H1 (cell line): ENCODE results near the gene SLC7A14. TPM values are rescaled to one million over a fixed set of nuclear protein-coding genes. Genes with fewer than 3 reads are reported as not detected.

Experiments
- CTCF ChIA-PET: fragments of 300-600 bp; sonication (Branson Sonifier 250); formaldehyde crosslinking; loops from one replicate; lab custom pipeline; 2021; ENCODE audit not compliant: partially characterized antibody; lab: Charles Lee
- POLR2A ChIA-PET: fragments of 300-600 bp; sonication (Branson Sonifier 250); formaldehyde crosslinking; loops from one replicate; lab custom pipeline; 2021; ENCODE audit warnings: inconsistent platforms; ENCODE audit not compliant: partially characterized antibody; lab: Charles Lee
- DNase-seq, 2 experiments: peaks; one replicate each; pipeline versions ENCODE4 v3.0.0 to v3.0.0-alpha.2; 2010 to 2022; ENCODE audit warnings: low spot score in 2 of 2, low read depth in 1 of 2, mixed read lengths in 1 of 2
- FAIRE-seq: peaks from 2 replicates; lab custom pipeline; 2011; peaks lifted over from hg19 to GRCh38; lab: Jason Lieb, UNC
- H2AFZ ChIP-seq: 2 replicates; pipeline ENCODE4 v1.8.1; 2012; ENCODE audit warnings: low read length, inconsistent platforms
- H2AK5ac ChIP-seq: 2 replicates; pipeline ENCODE4 v1.6.1; 2013; ENCODE audit warnings: low read depth, low read length
- H2BK120ac ChIP-seq: replicated peaks from 2 replicates; pipeline ENCODE3; 2013; ENCODE audit warnings: low read depth, low read length, inconsistent platforms
- H2BK12ac ChIP-seq: 2 replicates; pipeline ENCODE4 v1.6.1; 2013; ENCODE audit warnings: low read depth, low read length
- H2BK15ac ChIP-seq: 2 replicates; pipeline ENCODE4 v1.6.1; 2013; ENCODE audit warnings: low read length
- H2BK20ac ChIP-seq: 2 replicates; pipeline ENCODE4 v1.6.1; 2013; ENCODE audit warnings: low read length
- H2BK5ac ChIP-seq: 2 replicates; pipeline ENCODE4 v1.6.1; 2013; ENCODE audit warnings: low read depth, low read length
- H3K14ac ChIP-seq: 2 replicates; pipeline ENCODE4 v1.6.1; 2013; ENCODE audit warnings: inconsistent platforms; ENCODE audit not compliant: insufficient read length
- H3K18ac ChIP-seq: 2 replicates; pipeline ENCODE4 v1.6.1; 2013; ENCODE audit warnings: low read length; ENCODE audit errors: extremely low read depth
- H3K23ac ChIP-seq: 2 replicates; pipeline ENCODE4 v1.6.1; 2013; ENCODE audit warnings: inconsistent platforms; ENCODE audit not compliant: insufficient read length
- H3K23me2 ChIP-seq: 2 replicates; pipeline ENCODE4 v1.6.1; 2013; ENCODE audit warnings: low read depth, low read length
- H3K27ac ChIP-seq: 2 replicates; pipeline ENCODE4 v1.6.1; 2011; ENCODE audit warnings: low read depth, low read length, inconsistent platforms
- H3K27me3 ChIP-seq, 4 experiments: replicated peaks in 1 of 4; 1 replicate in 1 of 4; 2 replicates in 3 of 4; pipeline versions ENCODE4 v1.6.1 to v1.8.1; 2011 to 2013; ENCODE audit warnings: low read length in 3 of 4, mild to moderate bottlenecking in 3 of 4, inconsistent platforms in 2 of 4, mixed read lengths in 2 of 4, moderate library complexity in 1 of 4; ENCODE audit not compliant: control insufficient read depth in 3 of 4, insufficient read depth in 3 of 4; ENCODE audit errors: extremely low read depth in 1 of 4
- H3K36me3 ChIP-seq, 4 experiments: 2 replicates each; pipeline versions ENCODE4 v1.6.1 to v1.8.1; 2011 to 2013; ENCODE audit warnings: mild to moderate bottlenecking in 4 of 4, low read length in 3 of 4, moderate library complexity in 2 of 4, control low read depth in 1 of 4, inconsistent platforms in 1 of 4; ENCODE audit not compliant: insufficient read depth in 4 of 4, control insufficient read depth in 2 of 4
- H3K4ac ChIP-seq: replicated peaks from 2 replicates; pipeline ENCODE3; 2013; ENCODE audit warnings: low read length, low read depth, mixed read lengths, inconsistent platforms; ENCODE audit not compliant: insufficient read length
- H3K4me1 ChIP-seq, 4 experiments: replicated peaks in 1 of 4; 1 replicate in 1 of 4; 2 replicates in 3 of 4; pipeline versions ENCODE4 v1.6.1 to v1.8.1; 2011 to 2013; ENCODE audit warnings: low read length in 3 of 4, inconsistent platforms in 2 of 4, mixed read lengths in 1 of 4; ENCODE audit not compliant: insufficient read depth in 4 of 4, control insufficient read depth in 3 of 4
- H3K4me2 ChIP-seq, 2 experiments: 2 replicates each; pipeline versions ENCODE4 v1.6.1 to v1.8.1; 2011 to 2013; ENCODE audit warnings: low read depth in 2 of 2, low read length in 2 of 2, control low read depth in 1 of 2, inconsistent platforms in 1 of 2, mild to moderate bottlenecking in 1 of 2; ENCODE audit not compliant: insufficient read depth in 1 of 2
- H3K4me3 ChIP-seq, 4 experiments: fragments of 200-600, 300-600 bp in 1 of 4; sonication (generic), shearing (Covaris generic), sonication (Bioruptor Twin) in 1 of 4; 2 replicates each; pipeline versions ENCODE4 v1.5.1 to v1.8.1; 2011 to 2016; ENCODE audit warnings: low read length in 4 of 4, low read depth in 3 of 4, control low read depth in 2 of 4, inconsistent platforms in 2 of 4, mild to moderate bottlenecking in 2 of 4, mixed read lengths in 1 of 4, moderate library complexity in 1 of 4; ENCODE audit not compliant: insufficient read depth in 2 of 4; ENCODE audit errors: extremely low read depth in 1 of 4
- H3K56ac ChIP-seq: replicated peaks from 2 replicates; pipeline ENCODE3; 2013; ENCODE audit warnings: low read depth, mild to moderate bottlenecking, mixed read lengths, low read length, inconsistent platforms; ENCODE audit not compliant: insufficient read length
- H3K79me1 ChIP-seq: 2 replicates; pipeline ENCODE4 v1.6.1; 2013; ENCODE audit warnings: low read depth, low read length, control low read depth
- H3K79me2 ChIP-seq, 2 experiments: 2 replicates each; pipeline versions ENCODE4 v1.6.1 to v1.8.1; 2012 to 2013; ENCODE audit warnings: low read length in 2 of 2, mild to moderate bottlenecking in 2 of 2, inconsistent platforms in 1 of 2; ENCODE audit not compliant: insufficient read depth in 2 of 2, control insufficient read depth in 1 of 2
- H3K9ac ChIP-seq, 4 experiments: replicated peaks in 1 of 4; 1 replicate in 1 of 4; 2 replicates in 3 of 4; pipeline versions ENCODE4 v1.6.1 to v1.8.1; 2011 to 2013; ENCODE audit warnings: low read depth in 3 of 4, low read length in 3 of 4, control low read depth in 2 of 4, mild to moderate bottlenecking in 2 of 4, moderate library complexity in 2 of 4, inconsistent platforms in 1 of 4; ENCODE audit errors: extremely low read depth in 1 of 4
- H3K9me3 ChIP-seq, 2 experiments: 2 replicates each; pipeline versions ENCODE4 v1.6.1 to v1.8.1; 2012 to 2013; ENCODE audit warnings: mild to moderate bottlenecking in 2 of 2, moderate library complexity in 2 of 2, control low read depth in 1 of 2, inconsistent platforms in 1 of 2, low read depth in 1 of 2, low read length in 1 of 2, mixed read lengths in 1 of 2; ENCODE audit not compliant: insufficient read depth in 2 of 2
- H4K20me1 ChIP-seq, 2 experiments: replicated peaks in 1 of 2; 2 replicates each; pipeline versions ENCODE3 to v1.8.1; 2011 to 2013; ENCODE audit warnings: inconsistent platforms in 2 of 2, low read length in 2 of 2, mild to moderate bottlenecking in 1 of 2; ENCODE audit not compliant: insufficient read depth in 2 of 2, control insufficient read depth in 1 of 2
- H4K5ac ChIP-seq: 2 replicates; pipeline ENCODE4 v1.6.1; 2013; ENCODE audit warnings: low read length, low read depth, mixed read lengths, inconsistent platforms; ENCODE audit not compliant: insufficient read length
- H4K8ac ChIP-seq: 2 replicates; pipeline ENCODE4 v1.8.0; 2013; ENCODE audit warnings: mild to moderate bottlenecking, moderate library complexity, low read length, inconsistent platforms; ENCODE audit not compliant: insufficient read depth; ENCODE audit errors: extremely low read depth
- H4K91ac ChIP-seq: replicated peaks from 2 replicates; pipeline ENCODE3; 2013; ENCODE audit warnings: low read length, mixed read lengths, inconsistent platforms; ENCODE audit not compliant: insufficient read length
- BRCA1 ChIP-seq: IDR thresholded peaks from 2 replicates; pipeline ENCODE4 v1.6.1; 2012; ENCODE audit warnings: low read depth, low read length, improper control_type of control experiment
- HDAC2 ChIP-seq, 2 experiments: fragments of 300-600 bp in 1 of 2; sonication (generic) in 1 of 2; IDR thresholded peaks; 2 replicates each; pipeline ENCODE4 v1.6.1; 2011 to 2012; ENCODE audit warnings: low read depth in 2 of 2, low read length in 2 of 2, mild to moderate bottlenecking in 2 of 2, moderate library complexity in 2 of 2, borderline replicate concordance in 1 of 2, inconsistent platforms in 1 of 2
- SIRT6 ChIP-seq: IDR thresholded peaks from one replicate; pipeline ENCODE4 v1.7.1; 2012; ENCODE audit warnings: low read length, inconsistent platforms
- polyA plus RNA-seq, 7 experiments: library from polyadenylated mRNA; depleted of rRNA in 3 of 7; stranded (reverse) in 5 of 7; unstranded in 2 of 7; fragments of >200 nt in 5 of 7; fragments of 200-250 nt in 2 of 7; gene quantifications; 1 replicate in 5 of 7; 2 replicates in 1 of 7; 4 replicates in 1 of 7; pipeline versions ENCODE4 v1.2.1 to v1.2.3, GENCODE V29; 2011 to 2013; ENCODE audit warnings: missing spikeins in 2 of 7, mixed read lengths in 2 of 7
- total RNA-seq: library from RNA; stranded (reverse); fragmentation: NEBNext Ultra II Directional; extraction: Animal tissue kit (Norgen Biotek cat#: 25700); gene quantifications from 2 replicates; pipeline ENCODE4 v1.2.1, GENCODE V29; 2021

SLC7A14 gene
- total and polyA plus RNA-seq, 2 of the 8 experiments (the other 6 are each of a cell fraction or from before 2014, with no cell fraction given): 0.21 to 0.95 TPM

GRCh38 chr3:170558427-170558826 is 27.4 kb downstream of the SLC7A14 start:
- no peak for FAIRE-seq
- TF ChIP-seq HDAC2 (IDR thresholded peaks at IDR 0.05; ENCODE audit: borderline replicate concordance in 1 of 2, low read depth in 2 of 2, low read length in 2 of 2) (no peak), SIRT6 (no peak), BRCA1 (no peak)

More at GRCh38 chr3:170558427-170558826, 27.4 kb downstream of the SLC7A14 start:
- no peak overlapping the region for H4K8ac ChIP-seq
- H3K18ac ChIP-seq: no peak overlapping the region
- H3K79me2 ChIP-seq: no peaks in the 10 kb centered on the region
- CTCF ChIA-PET: interaction anchor here (0.6 to 1.4 kb wide), 6 partner anchors 58 to 253 kb away, joined by 3 to 5 read pairs (median 3); partner anchors contain the start of gene CLDN11
- H4K91ac ChIP-seq: no peak overlapping the region
- no peak overlapping the region for H3K56ac ChIP-seq
- POLR2A ChIA-PET: no interaction called here
- H2BK20ac ChIP-seq: no peak overlapping the region
- H3K36me3 ChIP-seq: no peaks in the 10 kb centered on the region
- no peak overlapping the region for H2BK15ac ChIP-seq
- no peaks in the 10 kb centered on the region for H3K79me1 ChIP-seq
- no peaks in the 10 kb centered on the region for H3K23me2 ChIP-seq
- no peak overlapping the region for H3K4me3 ChIP-seq
- no peak overlapping the region for H2AK5ac ChIP-seq
- no peak overlapping the region for H4K5ac ChIP-seq
- H2AFZ ChIP-seq: no peak overlapping the region
- no peaks in the 10 kb centered on the region for H3K4me1 ChIP-seq
- no peak overlapping the region for H3K23ac ChIP-seq
- H2BK120ac ChIP-seq: no peak overlapping the region
- no peak overlapping the region for H3K4me2 ChIP-seq
- H2BK5ac ChIP-seq: no peak overlapping the region
- DNase-seq: no peak
- no peak overlapping the region for H3K27ac ChIP-seq
- no peak overlapping the region for H3K9ac ChIP-seq
- H2BK12ac ChIP-seq: no peak overlapping the region
- H3K9me3 ChIP-seq: no peaks in the 10 kb centered on the region
- H3K4ac ChIP-seq: no peak overlapping the region
- no peaks in the 10 kb centered on the region for H3K27me3 ChIP-seq
- H3K14ac ChIP-seq: no peak overlapping the region
- H4K20me1 ChIP-seq: no peaks in the 10 kb centered on the region
